Type B pancreatic cell (in vitro differentiated cells): ENCODE results near the gene DIAPH1. TPM values are rescaled to one million over a fixed set of nuclear protein-coding genes. Genes with fewer than 3 reads are reported as not detected.
A peak's percentile ranks its signal among the peaks of the same experiment; 100 is the strongest.

Source experiments
- DNase-seq: peaks from one replicate; pipeline ENCODE4 v3.0.0; 2021; ENCODE audit warnings: mixed read lengths; ENCODE audit not compliant: unreplicated experiment; ENCODE audit errors: extremely low spot score
- H3K27ac Mint-ChIP-seq: 2 replicates; pipeline ENCODE4 v1.8.0; 2021; ENCODE audit warnings: mild to moderate bottlenecking, mixed read lengths
- H3K27me3 Mint-ChIP-seq: 2 replicates; pipeline ENCODE4 v1.8.0; 2021; ENCODE audit warnings: mixed read lengths
- H3K36me3 Mint-ChIP-seq: 2 replicates; pipeline ENCODE4 v1.8.0; 2021; ENCODE audit warnings: mixed read lengths
- H3K4me1 Mint-ChIP-seq: one replicate; pipeline ENCODE4 v1.8.0; 2021; ENCODE audit warnings: mixed read lengths; ENCODE audit not compliant: unreplicated experiment
- H3K4me3 Mint-ChIP-seq: 2 replicates; pipeline ENCODE4 v1.8.0; 2021; ENCODE audit warnings: mild to moderate bottlenecking, mixed read lengths
- H3K9me3 Mint-ChIP-seq: 2 replicates; pipeline ENCODE4 v1.8.0; 2021; ENCODE audit warnings: mixed read lengths
- CTCF ChIP-seq: fragments of 200-600 bp; sonication (generic); conservative IDR thresholded peaks from 2 replicates; pipeline ENCODE4 v1.5.0; 2021; ENCODE audit warnings: antibody characterized with exemption, mild to moderate bottlenecking
- total RNA-seq: library from RNA; stranded (reverse); gene quantifications from 2 replicates; pipeline ENCODE4 v1.2.1, GENCODE V29; 2021; ENCODE audit warnings: low replicate concordance

Gene DIAPH1
- total RNA-seq, 1 donor from 2014 or later = 79.6 TPM

GRCh38 chr5:141567513-141568117, 51.2 kb downstream of the DIAPH1 start:
- DNase-seq = no peak

DNA sequence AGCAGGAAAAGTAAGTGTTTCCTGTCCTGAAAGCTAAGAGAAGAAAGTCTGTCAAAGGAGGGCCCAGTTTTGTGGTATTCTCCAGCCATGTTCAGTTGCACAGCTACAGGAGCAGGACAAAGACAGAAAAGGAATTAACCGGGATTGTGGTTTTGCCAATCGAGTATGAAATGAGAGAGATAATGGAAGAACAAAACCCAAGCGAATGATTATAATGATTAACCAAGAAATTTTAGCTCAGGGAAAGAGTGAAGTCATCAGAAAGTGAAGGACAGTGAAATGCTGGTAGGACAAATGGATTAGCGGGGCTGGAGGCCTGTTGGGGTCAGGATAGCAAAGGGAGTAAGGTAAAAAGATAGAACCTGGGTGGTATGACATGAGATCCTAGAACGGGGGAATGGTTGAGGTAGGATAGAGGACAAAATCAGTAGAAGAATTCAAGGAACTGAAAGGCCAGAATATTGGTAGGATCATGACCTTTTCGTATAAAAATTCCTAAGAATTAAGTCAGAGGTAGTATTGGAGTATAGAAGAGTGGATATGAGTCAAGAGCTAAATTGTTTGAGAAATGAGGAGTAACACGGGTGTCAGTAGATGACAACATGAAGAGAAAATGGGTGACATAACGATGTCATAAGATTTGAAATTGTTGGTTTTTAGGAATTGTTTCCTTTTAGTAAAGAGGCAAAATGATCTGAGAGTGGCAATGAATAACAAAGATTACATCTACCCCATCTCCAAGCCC, 52.8 kb downstream of the DIAPH1 start:
- Mint-ChIP-seq H3K4me3 (no peak overlapping the region), H3K27me3 (no peaks in the 10 kb centered on the region), H3K36me3 (peaks cover 35% of the 10 kb centered on the region), H3K9me3 (no peaks in the 10 kb centered on the region), H3K27ac (peak overlapping the region; percentile 3), H3K4me1 (peaks cover 8% of the 10 kb centered on the region)
- DNase-seq = no peak
- TF ChIP-seq CTCF = no peak

More at GRCh38 chr5:141567513-141568117, 51.2 kb downstream of the DIAPH1 start:
- Mint-ChIP-seq H3K9me3 (no peaks in the 10 kb centered on the region), H3K36me3 (peaks cover 24% of the 10 kb centered on the region), H3K4me1 (peaks cover 8% of the 10 kb centered on the region), H3K27me3 (no peaks in the 10 kb centered on the region), H3K27ac (peak overlapping the region; percentile 30), H3K4me3 (no peak overlapping the region)
- peak; percentile 92 for TF ChIP-seq CTCF

- Mint-ChIP-seq H3K4me1 (peaks cover 25% of the 10 kb centered on the region), H3K9me3 (no peaks in the 10 kb centered on the region), H3K27ac (peak overlapping the region; percentile 83), H3K27me3 (no peaks in the 10 kb centered on the region), H3K36me3 (peaks cover 44% of the 10 kb centered on the region), H3K4me3 (no peak overlapping the region)
- no peak for DNase-seq
- TF ChIP-seq CTCF = peak; percentile 98
Observed at GRCh38 chr5:141564216-141564692, 54.5 kb downstream of the DIAPH1 start.

DNA sequence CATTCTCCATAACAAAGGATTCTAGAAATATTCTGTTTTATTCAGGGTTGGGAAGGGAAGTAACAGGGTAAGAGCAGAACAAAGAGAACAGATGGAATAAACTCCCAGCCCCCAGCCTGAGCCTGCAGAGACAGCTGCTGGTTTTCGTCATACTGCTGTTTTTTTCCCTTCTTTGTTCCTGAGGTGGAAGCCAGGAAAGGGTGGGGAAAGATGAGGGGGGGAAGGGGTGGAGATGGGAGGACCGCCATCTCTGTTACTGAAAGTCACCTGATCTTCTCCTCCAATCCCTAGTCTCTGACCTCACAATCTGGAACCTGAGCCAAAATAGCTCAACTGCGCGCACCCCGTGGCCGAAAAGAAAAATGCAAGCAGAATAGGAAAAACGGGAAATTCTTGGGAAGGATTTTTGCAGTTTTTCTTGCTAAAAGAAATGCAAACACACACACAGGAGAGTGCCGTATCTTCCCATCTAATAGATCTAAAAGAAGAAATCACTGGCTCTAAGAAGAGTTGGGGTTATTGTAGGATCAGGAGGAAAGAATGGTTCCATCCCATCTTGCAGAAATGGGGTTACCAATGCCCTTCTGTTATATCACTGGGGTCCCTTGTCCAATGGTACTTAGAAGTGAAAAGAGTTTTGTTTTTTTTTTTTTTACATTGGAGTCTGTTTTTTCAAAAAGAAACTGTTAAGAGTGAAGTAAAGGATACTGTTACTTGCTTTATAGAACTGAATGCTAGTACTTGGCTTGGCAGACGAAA, 57.9 kb downstream of the DIAPH1 start:
- peak; percentile 72 for DNase-seq
- Mint-ChIP-seq H3K27ac (peak overlapping the region; percentile 99), H3K9me3 (peaks cover 7% of the 10 kb centered on the region), H3K4me1 (peaks cover 34% of the 10 kb centered on the region), H3K4me3 (peak overlapping the region; percentile 82), H3K27me3 (no peaks in the 10 kb centered on the region), H3K36me3 (peaks cover 61% of the 10 kb centered on the region)
- peak; percentile 86 for TF ChIP-seq CTCF

DNA sequence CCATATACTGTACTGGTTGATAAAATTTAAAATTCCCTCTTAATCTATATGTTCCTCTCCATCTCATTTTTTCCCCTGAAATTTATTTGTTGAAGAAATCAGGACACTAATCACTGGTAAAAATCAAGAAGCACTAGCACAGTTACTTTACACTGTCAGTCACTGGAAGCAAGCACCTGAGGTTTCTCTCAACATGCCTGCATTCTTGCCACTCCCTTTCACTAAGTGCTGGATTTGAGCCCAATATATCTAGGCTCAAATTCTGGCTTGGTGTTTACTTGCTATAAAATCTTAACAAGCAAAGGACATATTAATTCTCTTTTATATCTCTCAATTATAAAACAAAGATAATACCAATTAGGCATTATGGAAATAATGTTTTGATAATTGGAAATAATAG, 58.6 kb downstream of the DIAPH1 start:
- peak overlapping the region; percentile 82 for H3K4me3 Mint-ChIP-seq
- peaks cover 61% of the 10 kb centered on the region for H3K36me3 Mint-ChIP-seq
- H3K27me3 Mint-ChIP-seq = no peaks in the 10 kb centered on the region
- peaks cover 7% of the 10 kb centered on the region for H3K9me3 Mint-ChIP-seq
- DNase-seq = no peak
- H3K4me1 Mint-ChIP-seq = peaks cover 34% of the 10 kb centered on the region
- peak overlapping the region; percentile 99 for H3K27ac Mint-ChIP-seq
- TF ChIP-seq CTCF = no peak
